ENCODE results near the gene FRG2.
"Not testable (repeated sequence)": the region's sequence is repeated elsewhere in the genome, so short reads cannot be mapped to it uniquely, and the experiment has no call there.

FRG2 gene

GRCh38 chr4:190016369-190017289 lies 10.4 kb downstream of the FRG2 start:
- no peak for DNase-seq (ENCODE audit: low read depth)

- DNase-seq (ENCODE audit: low read depth), result no peak
Observed at GRCh38 chr4:190015538-190016368, 11.3 kb downstream of the FRG2 start.

- no peak for DNase-seq (ENCODE audit: low read depth)
Observed at GRCh38 chr4:190014771-190015537, 12.1 kb downstream of the FRG2 start.

- DNase-seq (ENCODE audit: low read depth), result not testable (repeated sequence)
Observed at GRCh38 chr4:189989941-189990340, 37.1 kb downstream of the FRG2 start.

GRCh38 chr4:189988877-189989431 lies 38.1 kb downstream of the FRG2 start:
- no peak for DNase-seq (ENCODE audit: low read depth)

- DNase-seq (ENCODE audit: low read depth), result not testable (repeated sequence)
Observed at GRCh38 chr4:189985651-189986243, 41.3 kb downstream of the FRG2 start.

GRCh38 chr4:189984661-189985060 lies 42.4 kb downstream of the FRG2 start:
- not testable (repeated sequence) for DNase-seq (ENCODE audit: low read depth)

- not testable (repeated sequence) for DNase-seq (ENCODE audit: low read depth)
Observed at GRCh38 chr4:189983916-189984526, 43.0 kb downstream of the FRG2 start.

GRCh38 chr4:189981970-189982369 lies 45.1 kb downstream of the FRG2 start:
- no peak for DNase-seq (ENCODE audit: low read depth)

- DNase-seq (ENCODE audit: low read depth), result not testable (repeated sequence)
Observed at GRCh38 chr4:189980292-189980691, 46.8 kb downstream of the FRG2 start.

GRCh38 chr4:189979196-189980047 lies 47.6 kb downstream of the FRG2 start:
- no peak for DNase-seq (ENCODE audit: low read depth)

All from stimulated activated CD8-positive, alpha-beta memory T cell treated with anti-CD3 and anti-CD28 coated beads, Interleukin-7, amount 100 ng/mL, for 24 hours (primary cell).